HG03558 (cell line): ENCODE data around the gene PSD4.

Experiments used
- ATAC-seq: cut with Tn5 transposase; IDR thresholded peaks from one replicate; pipeline ENCODE4 v1.9.1; 2021; ENCODE audit warnings: moderate number of reproducible peaks; ENCODE audit not compliant: unreplicated experiment; ENCODE audit errors: extremely low read depth

PSD4 gene

GRCh38 chr2:113141451-113141850 is 32.3 kb upstream of the PSD4 start:
- no peak for ATAC-seq

GRCh38 chr2:113142290-113142689 is 31.5 kb upstream of the PSD4 start:
- ATAC-seq = no peak

GRCh38 chr2:113144259-113144658 is 29.5 kb upstream of the PSD4 start:
- ATAC-seq = no peak

- no peak for ATAC-seq
Measured at GRCh38 chr2:113148606-113149552, 24.9 kb upstream of the PSD4 start.

- no peak for ATAC-seq
Measured at GRCh38 chr2:113149553-113150257, 24.1 kb upstream of the PSD4 start.

- ATAC-seq = no peak
Measured at GRCh38 chr2:113150258-113150601, 23.5 kb upstream of the PSD4 start.

GRCh38 chr2:113155331-113155730 is 18.4 kb upstream of the PSD4 start:
- ATAC-seq = no peak

- ATAC-seq = no peak
Measured at GRCh38 chr2:113156278-113157117, 17.3 kb upstream of the PSD4 start.

GRCh38 chr2:113157118-113157896 is 16.5 kb upstream of the PSD4 start:
- no peak for ATAC-seq

- ATAC-seq = no peak
Measured at GRCh38 chr2:113157897-113158753, 15.6 kb upstream of the PSD4 start.

GRCh38 chr2:113158884-113159553 is 14.8 kb upstream of the PSD4 start:
- ATAC-seq = no peak

- no peak for ATAC-seq
Measured at GRCh38 chr2:113160248-113160647, 13.5 kb upstream of the PSD4 start.

- no peak for ATAC-seq
Measured at GRCh38 chr2:113160962-113161361, 12.8 kb upstream of the PSD4 start.

GRCh38 chr2:113162173-113162572 is 11.6 kb upstream of the PSD4 start:
- ATAC-seq = no peak

- no peak for ATAC-seq
Measured at GRCh38 chr2:113162869-113163268, 10.9 kb upstream of the PSD4 start.

GRCh38 chr2:113164215-113164929 is 9.4 kb upstream of the PSD4 start:
- no peak for ATAC-seq

- no peak for ATAC-seq
Measured at GRCh38 chr2:113164930-113165585, 8.7 kb upstream of the PSD4 start.
